Measurements from ENCODE around the gene PBLD.
A peak's percentile ranks its signal among the peaks of the same experiment; 100 is the strongest.

PBLD gene

DNA sequence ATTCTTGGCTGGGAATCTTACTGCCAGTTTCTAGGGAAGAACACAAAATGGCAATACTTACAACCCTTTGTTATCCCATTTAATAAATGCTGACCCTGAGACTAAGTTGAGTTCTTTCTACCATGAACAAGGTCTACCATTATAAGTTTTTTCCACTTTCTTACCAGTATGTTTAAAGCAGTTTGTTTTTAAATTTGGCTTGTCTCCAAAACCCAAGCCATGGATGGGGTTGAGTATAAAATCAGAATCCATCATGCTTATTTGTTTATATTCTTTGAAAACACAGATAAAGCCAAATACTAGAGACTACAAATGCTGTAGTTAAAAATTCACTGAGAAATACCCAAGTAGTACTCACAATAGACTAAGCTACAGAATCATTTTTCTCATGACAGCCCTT lies 42.0 kb downstream of the PBLD start:
- Histone ChIP-seq H3K27ac (ENCODE audit: low read depth, low read length, poor library complexity, severe bottlenecking) (no peak overlapping the region), H3K4me1 (ENCODE audit: insufficient read depth, low read length, severe bottlenecking) (peaks cover 8% of the 10 kb centered on the region), H3K9ac (ENCODE audit: low read length) (no peak overlapping the region), H3K79me2 (ENCODE audit: insufficient read depth, low read length) (no peaks in the 10 kb centered on the region), H3K9me2 (ENCODE audit: low read depth, low read length) (no peaks in the 10 kb centered on the region), H3K4me3 (ENCODE audit: low read depth, low read length, poor library complexity, severe bottlenecking) (no peak overlapping the region), H3F3A (ENCODE audit: insufficient read depth, low read length) (no peaks in the 10 kb centered on the region), H3K27me3 (ENCODE audit: insufficient read depth, low read length) (no peaks in the 10 kb centered on the region), H2AFZ (ENCODE audit: low read length) (no peak overlapping the region), H3K9me3 (ENCODE audit: low read length) (no peaks in the 10 kb centered on the region), H3K4me2 (ENCODE audit: low read length) (no peak overlapping the region), H3K36me3 (ENCODE audit: insufficient read depth, low read length) (no peaks in the 10 kb centered on the region), H4K20me1 (ENCODE audit: insufficient read depth, low read length) (no peaks in the 10 kb centered on the region)
- TF ChIP-seq, protein P1, sequence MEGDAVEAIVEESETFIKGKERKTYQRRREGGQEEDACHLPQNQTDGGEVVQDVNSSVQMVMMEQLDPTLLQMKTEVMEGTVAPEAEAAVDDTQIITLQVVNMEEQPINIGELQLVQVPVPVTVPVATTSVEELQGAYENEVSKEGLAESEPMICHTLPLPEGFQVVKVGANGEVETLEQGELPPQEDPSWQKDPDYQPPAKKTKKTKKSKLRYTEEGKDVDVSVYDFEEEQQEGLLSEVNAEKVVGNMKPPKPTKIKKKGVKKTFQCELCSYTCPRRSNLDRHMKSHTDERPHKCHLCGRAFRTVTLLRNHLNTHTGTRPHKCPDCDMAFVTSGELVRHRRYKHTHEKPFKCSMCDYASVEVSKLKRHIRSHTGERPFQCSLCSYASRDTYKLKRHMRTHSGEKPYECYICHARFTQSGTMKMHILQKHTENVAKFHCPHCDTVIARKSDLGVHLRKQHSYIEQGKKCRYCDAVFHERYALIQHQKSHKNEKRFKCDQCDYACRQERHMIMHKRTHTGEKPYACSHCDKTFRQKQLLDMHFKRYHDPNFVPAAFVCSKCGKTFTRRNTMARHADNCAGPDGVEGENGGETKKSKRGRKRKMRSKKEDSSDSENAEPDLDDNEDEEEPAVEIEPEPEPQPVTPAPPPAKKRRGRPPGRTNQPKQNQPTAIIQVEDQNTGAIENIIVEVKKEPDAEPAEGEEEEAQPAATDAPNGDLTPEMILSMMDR (IDR thresholded peaks at IDR 0.05; ENCODE audit: low read length): no peak
- TF ChIP-seq EZH2 (IDR thresholded peaks at IDR 0.05; ENCODE audit: borderline replicate concordance, low read length): no peak

DNA sequence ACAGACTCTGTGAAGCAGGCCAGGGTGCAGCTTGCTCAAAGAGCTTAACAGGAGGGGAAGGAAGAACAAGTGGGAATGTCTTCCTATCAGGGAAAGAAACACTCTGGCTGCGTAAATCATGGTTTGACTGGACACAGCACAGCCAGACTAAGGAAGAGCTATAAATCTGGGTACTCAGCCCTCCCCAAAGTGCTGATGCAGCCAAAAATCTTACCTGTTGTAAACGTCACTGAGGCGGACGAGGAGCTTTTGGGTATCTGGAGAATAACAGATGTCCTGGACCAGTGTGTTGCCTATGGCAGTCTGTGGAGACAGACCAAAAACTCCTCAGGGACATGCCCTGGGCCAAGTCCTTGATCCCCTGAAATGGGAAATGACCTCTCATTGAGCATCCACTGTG lies 44.0 kb downstream of the PBLD start:
- Histone ChIP-seq H2AFZ (ENCODE audit: low read length) (peak overlapping the region; percentile 55; the same call in 1 of the 2 replicates), H3K4me3 (ENCODE audit: low read depth, low read length, poor library complexity, severe bottlenecking) (no peak overlapping the region), H3K27me3 (ENCODE audit: insufficient read depth, low read length) (no peaks in the 10 kb centered on the region), H3K9ac (ENCODE audit: low read length) (no peak overlapping the region), H3K36me3 (ENCODE audit: insufficient read depth, low read length) (no peaks in the 10 kb centered on the region), H4K20me1 (ENCODE audit: insufficient read depth, low read length) (no peaks in the 10 kb centered on the region), H3K27ac (ENCODE audit: low read depth, low read length, poor library complexity, severe bottlenecking) (peak overlapping the region; percentile 19), H3K9me2 (ENCODE audit: low read depth, low read length) (no peaks in the 10 kb centered on the region), H3K4me2 (ENCODE audit: low read length) (no peak overlapping the region), H3K79me2 (ENCODE audit: insufficient read depth, low read length) (no peaks in the 10 kb centered on the region), H3K4me1 (ENCODE audit: insufficient read depth, low read length, severe bottlenecking) (peaks cover 25% of the 10 kb centered on the region), H3K9me3 (ENCODE audit: low read length) (no peaks in the 10 kb centered on the region), H3F3A (ENCODE audit: insufficient read depth, low read length) (no peaks in the 10 kb centered on the region)
- TF ChIP-seq, protein P1 (IDR thresholded peaks at IDR 0.05; ENCODE audit: low read length): no peak
- no peak for TF ChIP-seq EZH2 (IDR thresholded peaks at IDR 0.05; ENCODE audit: borderline replicate concordance, low read length)

DNA sequence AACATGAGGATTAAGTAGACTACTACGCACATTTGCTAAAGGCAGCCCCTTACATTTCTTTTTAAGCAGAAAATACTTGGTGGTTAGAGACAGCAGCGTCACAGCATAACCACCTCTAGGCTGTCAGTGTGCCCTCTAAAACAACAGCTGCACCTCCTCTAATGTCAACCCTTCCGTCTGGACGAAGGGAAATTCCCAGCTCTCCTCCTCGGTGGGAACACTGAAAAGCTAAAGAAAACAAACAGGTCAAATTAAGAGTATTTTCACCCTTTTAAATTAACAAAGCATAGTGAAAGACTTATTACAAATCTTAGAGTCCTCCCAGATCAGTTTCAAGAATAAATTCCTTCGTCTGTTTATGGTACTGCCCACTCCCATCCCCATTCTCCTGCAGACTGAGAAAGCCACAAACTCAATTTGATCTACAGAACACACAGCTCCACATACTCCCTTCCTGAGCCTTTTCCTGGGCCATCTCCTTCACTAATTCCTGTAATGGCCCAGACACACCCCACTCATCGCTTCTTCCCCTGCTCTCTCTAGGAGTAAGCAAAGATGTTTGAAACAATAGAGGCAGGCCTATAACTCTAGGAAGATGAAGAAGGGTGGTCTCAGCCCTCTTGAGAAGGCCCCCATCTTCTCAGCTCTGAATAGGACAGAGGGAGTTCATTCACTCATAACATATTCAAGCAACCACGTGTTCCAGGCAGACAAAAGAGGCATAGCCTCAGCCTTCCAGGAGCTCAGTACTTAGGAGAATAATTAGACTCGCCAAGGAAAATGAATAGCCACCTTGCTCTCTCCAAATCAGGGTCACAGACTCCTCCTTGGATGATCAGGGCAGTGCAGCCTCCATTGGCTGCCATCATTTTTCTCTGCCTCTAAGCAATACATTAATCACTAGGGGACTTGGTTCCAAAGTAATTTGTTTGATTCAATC lies 48.4 kb downstream of the PBLD start:
- H3K27me3 ChIP-seq (ENCODE audit: insufficient read depth, low read length): no peaks in the 10 kb centered on the region
- peaks cover 28% of the 10 kb centered on the region for H3K4me1 ChIP-seq (ENCODE audit: insufficient read depth, low read length, severe bottlenecking)
- no peaks in the 10 kb centered on the region for H3K9me3 ChIP-seq (ENCODE audit: low read length)
- no peaks in the 10 kb centered on the region for H3K36me3 ChIP-seq (ENCODE audit: insufficient read depth, low read length)
- no peak overlapping the region for H3K9ac ChIP-seq (ENCODE audit: low read length)
- no peaks in the 10 kb centered on the region for H3K79me2 ChIP-seq (ENCODE audit: insufficient read depth, low read length)
- TF ChIP-seq, protein P1 (IDR thresholded peaks at IDR 0.05; ENCODE audit: low read length): no peak
- TF ChIP-seq EZH2 (IDR thresholded peaks at IDR 0.05; ENCODE audit: borderline replicate concordance, low read length): no peak
- H3K4me2 ChIP-seq (ENCODE audit: low read length): no peak overlapping the region
- no peaks in the 10 kb centered on the region for H4K20me1 ChIP-seq (ENCODE audit: insufficient read depth, low read length)
- no peak overlapping the region for H2AFZ ChIP-seq (ENCODE audit: low read length)
- no peaks in the 10 kb centered on the region for H3F3A ChIP-seq (ENCODE audit: insufficient read depth, low read length)
- H3K4me3 ChIP-seq (ENCODE audit: low read depth, low read length, poor library complexity, severe bottlenecking): no peak overlapping the region
- H3K27ac ChIP-seq (ENCODE audit: low read depth, low read length, poor library complexity, severe bottlenecking): peak overlapping the region; percentile 24
- H3K9me2 ChIP-seq (ENCODE audit: low read depth, low read length): no peaks in the 10 kb centered on the region
